ENCODE results near the gene ZBTB22.

- TF ChIP-seq EZH2phosphoT487 (IDR thresholded peaks at IDR 0.05; ENCODE audit: borderline replicate concordance) (no peak), EZH2 (IDR thresholded peaks at IDR 0.05) (no peak), POLR2A (IDR thresholded peaks at IDR 0.05; ENCODE audit: borderline replicate concordance, extremely low read depth, insufficient read depth, insufficient read length) (no peak), MAX (IDR thresholded peaks at IDR 0.05) (no peak), POLR2AphosphoS5 (IDR thresholded peaks at IDR 0.05; ENCODE audit: low read depth, low read length) (no peak), SIN3A (IDR thresholded peaks at IDR 0.05; ENCODE audit: low read depth) (no peak), SP1 (IDR thresholded peaks at IDR 0.05; ENCODE audit: low read depth) (no peak)
- TF ChIP-seq, protein P1, sequence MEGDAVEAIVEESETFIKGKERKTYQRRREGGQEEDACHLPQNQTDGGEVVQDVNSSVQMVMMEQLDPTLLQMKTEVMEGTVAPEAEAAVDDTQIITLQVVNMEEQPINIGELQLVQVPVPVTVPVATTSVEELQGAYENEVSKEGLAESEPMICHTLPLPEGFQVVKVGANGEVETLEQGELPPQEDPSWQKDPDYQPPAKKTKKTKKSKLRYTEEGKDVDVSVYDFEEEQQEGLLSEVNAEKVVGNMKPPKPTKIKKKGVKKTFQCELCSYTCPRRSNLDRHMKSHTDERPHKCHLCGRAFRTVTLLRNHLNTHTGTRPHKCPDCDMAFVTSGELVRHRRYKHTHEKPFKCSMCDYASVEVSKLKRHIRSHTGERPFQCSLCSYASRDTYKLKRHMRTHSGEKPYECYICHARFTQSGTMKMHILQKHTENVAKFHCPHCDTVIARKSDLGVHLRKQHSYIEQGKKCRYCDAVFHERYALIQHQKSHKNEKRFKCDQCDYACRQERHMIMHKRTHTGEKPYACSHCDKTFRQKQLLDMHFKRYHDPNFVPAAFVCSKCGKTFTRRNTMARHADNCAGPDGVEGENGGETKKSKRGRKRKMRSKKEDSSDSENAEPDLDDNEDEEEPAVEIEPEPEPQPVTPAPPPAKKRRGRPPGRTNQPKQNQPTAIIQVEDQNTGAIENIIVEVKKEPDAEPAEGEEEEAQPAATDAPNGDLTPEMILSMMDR (IDR thresholded peaks at IDR 0.05 in 2 of 3, conservative IDR thresholded peaks at IDR 0.05 in 1 of 3; ENCODE audit: borderline replicate concordance in 1 of 3, insufficient read depth in 1 of 3, low read depth in 2 of 3, low read length in 2 of 3): no peak
- TF ChIP-seq, protein P2, sequence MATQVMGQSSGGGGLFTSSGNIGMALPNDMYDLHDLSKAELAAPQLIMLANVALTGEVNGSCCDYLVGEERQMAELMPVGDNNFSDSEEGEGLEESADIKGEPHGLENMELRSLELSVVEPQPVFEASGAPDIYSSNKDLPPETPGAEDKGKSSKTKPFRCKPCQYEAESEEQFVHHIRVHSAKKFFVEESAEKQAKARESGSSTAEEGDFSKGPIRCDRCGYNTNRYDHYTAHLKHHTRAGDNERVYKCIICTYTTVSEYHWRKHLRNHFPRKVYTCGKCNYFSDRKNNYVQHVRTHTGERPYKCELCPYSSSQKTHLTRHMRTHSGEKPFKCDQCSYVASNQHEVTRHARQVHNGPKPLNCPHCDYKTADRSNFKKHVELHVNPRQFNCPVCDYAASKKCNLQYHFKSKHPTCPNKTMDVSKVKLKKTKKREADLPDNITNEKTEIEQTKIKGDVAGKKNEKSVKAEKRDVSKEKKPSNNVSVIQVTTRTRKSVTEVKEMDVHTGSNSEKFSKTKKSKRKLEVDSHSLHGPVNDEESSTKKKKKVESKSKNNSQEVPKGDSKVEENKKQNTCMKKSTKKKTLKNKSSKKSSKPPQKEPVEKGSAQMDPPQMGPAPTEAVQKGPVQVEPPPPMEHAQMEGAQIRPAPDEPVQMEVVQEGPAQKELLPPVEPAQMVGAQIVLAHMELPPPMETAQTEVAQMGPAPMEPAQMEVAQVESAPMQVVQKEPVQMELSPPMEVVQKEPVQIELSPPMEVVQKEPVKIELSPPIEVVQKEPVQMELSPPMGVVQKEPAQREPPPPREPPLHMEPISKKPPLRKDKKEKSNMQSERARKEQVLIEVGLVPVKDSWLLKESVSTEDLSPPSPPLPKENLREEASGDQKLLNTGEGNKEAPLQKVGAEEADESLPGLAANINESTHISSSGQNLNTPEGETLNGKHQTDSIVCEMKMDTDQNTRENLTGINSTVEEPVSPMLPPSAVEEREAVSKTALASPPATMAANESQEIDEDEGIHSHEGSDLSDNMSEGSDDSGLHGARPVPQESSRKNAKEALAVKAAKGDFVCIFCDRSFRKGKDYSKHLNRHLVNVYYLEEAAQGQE (IDR thresholded peaks at IDR 0.05; ENCODE audit: low read depth): no peak
- TF ChIP-seq, protein P3, sequence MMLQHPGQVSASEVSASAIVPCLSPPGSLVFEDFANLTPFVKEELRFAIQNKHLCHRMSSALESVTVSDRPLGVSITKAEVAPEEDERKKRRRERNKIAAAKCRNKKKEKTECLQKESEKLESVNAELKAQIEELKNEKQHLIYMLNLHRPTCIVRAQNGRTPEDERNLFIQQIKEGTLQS (IDR thresholded peaks at IDR 0.05): no peak
Observed at GRCh38 chr6:33316603-33317418, 733 bp downstream of the ZBTB22 start.
